Thyroid gland (tissue), 4 donors: ENCODE data around the gene SNRNP27. TPM values are rescaled to one million over a fixed set of nuclear protein-coding genes. Genes with fewer than 3 reads are reported as not detected.

ENCODE experiments used
- DNase-seq, 2 donors: peaks; one replicate each; pipeline ENCODE4 v3.0.0-alpha.2; 2019
- H3K27ac ChIP-seq, 3 donors: fragments of 200-600 bp; sonication (generic); 1 replicate in 2 of 3; 2 replicates in 1 of 3; pipeline ENCODE4 v1.5.1; 2016 to 2019; ENCODE audit warnings: mild to moderate bottlenecking in 1 of 3, moderate library complexity in 1 of 3
- H3K27me3 ChIP-seq: fragments of 200-600 bp; sonication (generic); one replicate; pipeline ENCODE4 v1.5.1; 2019
- H3K36me3 ChIP-seq, 2 donors: fragments of 200-600 bp; sonication (generic); one replicate each; pipeline ENCODE4 v1.5.1; 2016 to 2019
- H3K4me1 ChIP-seq, 2 donors: fragments of 200-600 bp; sonication (generic); one replicate each; pipeline ENCODE4 v1.5.1; 2017 to 2019
- H3K4me3 ChIP-seq, 3 donors: fragments of 200-600 bp; sonication (generic); replicated peaks in 1 of 3; 1 replicate in 2 of 3; 2 replicates in 1 of 3; pipeline ENCODE4 v1.5.1; 2016; ENCODE audit warnings: mild to moderate bottlenecking in 1 of 3
- H3K9me3 ChIP-seq: fragments of 200-600 bp; sonication (generic); one replicate; pipeline ENCODE4 v1.5.1; 2017
- POLR2A ChIP-seq, 2 donors: fragments of 450-650 bp; IDR thresholded peaks; one replicate each; pipeline ENCODE4 v1.6.1; 2017; ENCODE audit warnings: antibody characterized with exemption in 2 of 2, mild to moderate bottlenecking in 2 of 2, moderate library complexity in 1 of 2
- WGBS, 2 donors: methylation state at CpG; one replicate each; pipeline ENCODE4 v1.1.5; 2017; 5-methylcytosine and 5-hydroxymethylcytosine counted together
- intact Hi-C: fragments of 100-400 bp; cut with DNase I; formaldehyde crosslinking; loops from one replicate; pipeline ENCODE4 v1.15.1; 2023
- total RNA-seq, 4 donors: library from RNA; depleted of rRNA; stranded (reverse); fragments of >200 nt; gene quantifications; one replicate each; pipeline ENCODE4 v1.2.3, GENCODE V29; 2016
- TF ChIP-seq, protein P1 (sequence below), 6 experiments: fragments of 200-600 bp in 3 of 6; fragments of 450-650 bp in 3 of 6; sonication (generic) in 3 of 6; IDR thresholded peaks; one replicate each; pipeline ENCODE4 v1.5.1; 2016 to 2019; ENCODE audit warnings: antibody characterized with exemption in 6 of 6, mild to moderate bottlenecking in 2 of 6, inconsistent platforms in 1 of 6, moderate library complexity in 1 of 6

The SNRNP27 gene
- total RNA-seq, 4 donors from 2014 or later = 47.5 to 111 (median 66.3) TPM

DNA sequence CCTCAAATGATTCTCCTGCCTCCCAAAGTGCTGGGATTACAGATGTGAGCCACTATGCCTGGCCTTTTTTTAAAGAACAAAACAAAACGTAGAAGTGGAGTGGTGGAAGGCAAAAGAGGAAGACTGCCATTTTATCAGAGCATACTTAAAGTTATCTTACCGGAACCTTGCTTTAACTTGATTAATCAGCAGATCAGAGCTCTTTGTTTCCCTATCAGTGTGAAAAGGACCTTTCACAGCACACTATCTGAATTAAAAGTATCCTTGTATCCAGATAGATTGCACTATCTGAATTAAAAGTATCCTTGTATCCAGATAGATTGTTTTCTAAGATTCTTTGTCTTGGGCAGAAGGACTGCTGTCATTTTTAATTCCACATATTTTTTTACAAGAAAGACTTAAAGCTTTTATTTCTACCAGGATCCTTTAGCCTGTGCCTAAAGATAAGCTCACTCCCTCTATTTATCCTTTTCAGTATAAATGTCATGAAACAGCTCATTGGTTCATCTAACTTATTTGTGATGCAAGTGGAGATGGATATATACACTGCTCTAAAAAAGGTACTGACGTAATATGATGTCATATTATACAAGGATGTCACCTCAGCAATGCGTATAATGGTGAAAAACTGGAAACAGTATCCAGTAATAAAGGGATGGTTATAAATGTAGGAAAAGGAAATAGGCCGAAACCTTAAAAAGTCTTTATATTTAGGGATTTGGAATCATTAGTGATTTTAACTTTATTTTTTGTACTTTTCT is 46.5 kb upstream of the SNRNP27 start:
- 96 to 97% methylated on average over 5 of the region's 5 CpGs for WGBS, 2 donors
- H3K36me3 ChIP-seq = peaks cover 13 to 16% of the 10 kb centered on the region in 2 donors
- TF ChIP-seq, protein P1, sequence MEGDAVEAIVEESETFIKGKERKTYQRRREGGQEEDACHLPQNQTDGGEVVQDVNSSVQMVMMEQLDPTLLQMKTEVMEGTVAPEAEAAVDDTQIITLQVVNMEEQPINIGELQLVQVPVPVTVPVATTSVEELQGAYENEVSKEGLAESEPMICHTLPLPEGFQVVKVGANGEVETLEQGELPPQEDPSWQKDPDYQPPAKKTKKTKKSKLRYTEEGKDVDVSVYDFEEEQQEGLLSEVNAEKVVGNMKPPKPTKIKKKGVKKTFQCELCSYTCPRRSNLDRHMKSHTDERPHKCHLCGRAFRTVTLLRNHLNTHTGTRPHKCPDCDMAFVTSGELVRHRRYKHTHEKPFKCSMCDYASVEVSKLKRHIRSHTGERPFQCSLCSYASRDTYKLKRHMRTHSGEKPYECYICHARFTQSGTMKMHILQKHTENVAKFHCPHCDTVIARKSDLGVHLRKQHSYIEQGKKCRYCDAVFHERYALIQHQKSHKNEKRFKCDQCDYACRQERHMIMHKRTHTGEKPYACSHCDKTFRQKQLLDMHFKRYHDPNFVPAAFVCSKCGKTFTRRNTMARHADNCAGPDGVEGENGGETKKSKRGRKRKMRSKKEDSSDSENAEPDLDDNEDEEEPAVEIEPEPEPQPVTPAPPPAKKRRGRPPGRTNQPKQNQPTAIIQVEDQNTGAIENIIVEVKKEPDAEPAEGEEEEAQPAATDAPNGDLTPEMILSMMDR (IDR thresholded peaks at IDR 0.05) = no peak
- no peak for TF ChIP-seq POLR2A (IDR thresholded peaks at IDR 0.05)
- no peak overlapping the region for H3K4me3 ChIP-seq
- H3K27ac ChIP-seq = no peak overlapping the region
- H3K27me3 ChIP-seq = no peaks in the 10 kb centered on the region
- no peaks in the 10 kb centered on the region for H3K9me3 ChIP-seq
- intact Hi-C loops = no loop called here
- DNase-seq = no peak
- H3K4me1 ChIP-seq = no peaks in the 10 kb centered on the region

DNA sequence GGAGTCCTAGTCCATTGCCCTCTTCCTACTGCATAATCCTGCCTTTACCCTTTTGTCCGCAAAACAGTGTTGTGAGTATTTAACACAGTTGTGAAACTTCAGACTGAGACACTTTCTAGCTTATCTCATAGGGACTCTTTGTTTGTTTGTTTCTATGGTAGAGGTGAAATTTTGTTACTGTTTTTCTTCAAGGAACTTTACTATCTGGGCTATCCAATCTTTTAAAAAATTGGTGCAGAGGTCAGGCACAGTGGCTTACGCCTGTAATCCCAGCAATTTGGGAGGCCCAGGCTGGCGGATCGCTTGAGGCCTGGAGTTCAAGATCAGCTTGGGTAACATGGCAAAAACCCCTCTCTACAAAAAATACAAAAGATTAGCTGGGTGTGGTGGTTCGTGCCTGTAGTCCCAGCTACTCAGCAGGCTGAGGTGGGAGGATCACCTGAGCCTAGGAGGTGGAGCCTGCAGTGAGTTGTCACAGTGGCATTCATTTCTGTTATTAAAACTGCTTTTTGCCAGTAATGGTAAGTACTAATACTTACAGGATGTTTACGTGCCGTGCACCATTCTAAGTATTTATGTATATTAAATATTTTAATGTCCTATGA is 45.5 kb upstream of the SNRNP27 start:
- Histone ChIP-seq H3K4me3 (no peak overlapping the region), H3K9me3 (no peaks in the 10 kb centered on the region), H3K27me3 (no peaks in the 10 kb centered on the region), H3K4me1 (no peaks in the 10 kb centered on the region), H3K27ac (no peak overlapping the region), H3K36me3 (peaks cover 13 to 16% of the 10 kb centered on the region in 2 donors)
- DNase-seq = no peak
- no peak for TF ChIP-seq POLR2A (IDR thresholded peaks at IDR 0.05)
- TF ChIP-seq, protein P1 (IDR thresholded peaks at IDR 0.05) = no peak
- intact Hi-C loops = no loop called here
- 88 to 94% methylated on average over 7 of the region's 7 CpGs for WGBS, 2 donors

DNA sequence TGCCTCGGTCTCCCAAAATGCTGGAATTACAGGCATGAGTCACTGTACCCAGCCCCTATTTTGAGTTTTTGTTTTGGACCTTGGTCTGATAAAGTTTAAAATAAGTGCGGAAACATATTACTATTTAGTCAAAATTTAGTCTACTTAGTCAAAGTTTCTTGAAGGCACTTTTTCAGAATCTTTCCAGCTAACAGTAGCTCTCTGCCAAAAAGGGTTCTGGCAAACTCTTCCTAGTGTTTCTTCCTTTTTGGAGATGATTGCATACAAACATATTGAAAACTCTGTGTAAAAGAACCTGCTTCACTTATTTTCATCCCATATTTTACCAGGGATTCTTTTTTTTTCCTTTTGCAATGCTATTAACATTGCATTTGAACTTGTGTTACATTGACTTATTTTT is 35.5 kb upstream of the SNRNP27 start:
- 98 to 99% methylated on average over 2 of the region's 2 CpGs for WGBS, 2 donors

DNA sequence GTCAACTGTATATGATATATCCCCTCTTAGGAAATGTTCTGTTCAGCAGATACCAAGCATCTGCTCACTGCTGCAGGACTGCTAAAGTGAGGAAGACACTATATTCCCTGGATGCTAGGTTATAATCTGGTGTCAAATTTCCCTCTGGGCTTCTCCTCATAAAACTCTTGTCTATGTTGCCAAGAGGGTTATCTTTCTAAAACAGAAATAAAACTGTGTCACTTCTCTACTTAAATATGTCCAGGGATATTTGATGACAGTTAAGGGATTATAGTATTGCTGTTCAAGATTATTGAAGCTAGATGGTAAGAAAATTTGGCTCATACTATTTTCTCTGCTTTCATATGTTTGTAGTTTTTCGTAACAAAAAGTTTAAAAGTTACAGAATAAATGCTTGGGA is 30.5 kb upstream of the SNRNP27 start:
- TF ChIP-seq, protein P1 (IDR thresholded peaks at IDR 0.05) = no peak
- no peak for TF ChIP-seq POLR2A (IDR thresholded peaks at IDR 0.05)
- Histone ChIP-seq H3K4me1 (no peaks in the 10 kb centered on the region), H3K9me3 (no peaks in the 10 kb centered on the region), H3K27ac (no peak overlapping the region), H3K27me3 (no peaks in the 10 kb centered on the region), H3K4me3 (no peak overlapping the region), H3K36me3 (peaks cover 18 to 33% of the 10 kb centered on the region in 2 donors)
- no peak for DNase-seq
- WGBS, 2 donors = 92 to 94% methylated on average over 1 of the region's 1 CpG
- intact Hi-C loops = no loop called here

More for the DNA sequence above, 35.5 kb upstream of the SNRNP27 start:
- Histone ChIP-seq H3K27me3 (no peaks in the 10 kb centered on the region), H3K4me3 (no peak overlapping the region), H3K36me3 (peaks cover 0 to 9% of the 10 kb centered on the region in 2 donors), H3K4me1 (no peaks in the 10 kb centered on the region), H3K9me3 (no peaks in the 10 kb centered on the region), H3K27ac (no peak overlapping the region)
- intact Hi-C loops = no loop called here
- DNase-seq = no peak
- TF ChIP-seq POLR2A (IDR thresholded peaks at IDR 0.05) = no peak
- TF ChIP-seq, protein P1 (IDR thresholded peaks at IDR 0.05) = no peak

DNA sequence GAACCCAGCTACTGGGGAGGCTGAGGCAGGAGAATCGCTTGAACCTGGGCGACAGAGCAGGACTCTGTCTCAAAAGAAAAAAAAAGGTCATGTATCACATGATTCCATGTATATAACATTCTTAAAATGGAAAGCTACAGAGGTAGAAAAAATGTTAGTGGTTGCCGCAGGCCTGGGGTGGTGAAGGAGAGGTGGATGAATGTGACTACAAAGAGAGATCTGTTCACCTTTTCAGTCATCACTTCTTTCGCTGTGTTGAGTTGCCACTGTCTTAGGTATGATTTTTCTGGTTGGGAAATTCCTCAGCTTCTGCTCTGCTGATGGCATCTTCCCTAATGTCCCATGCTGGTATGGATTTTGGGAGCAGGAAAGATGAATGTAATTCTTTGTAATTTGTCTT is 5.3 kb upstream of the SNRNP27 start:
- TF ChIP-seq, protein P1 (IDR thresholded peaks at IDR 0.05) = no peak
- no peak for TF ChIP-seq POLR2A (IDR thresholded peaks at IDR 0.05)
- Histone ChIP-seq H3K4me1 (no peaks in the 10 kb centered on the region), H3K27me3 (no peaks in the 10 kb centered on the region), H3K36me3 (no peaks in the 10 kb centered on the region), H3K4me3 (no peak overlapping the region), H3K9me3 (no peaks in the 10 kb centered on the region), H3K27ac (no peak overlapping the region)
- no peak for DNase-seq
- WGBS, 2 donors = 95 to 99% methylated on average over 4 of the region's 4 CpGs
- intact Hi-C loops = no loop called here
